Daoy (cell line): ENCODE measurements around the gene SLC1A4. TPM values are rescaled to one million over a fixed set of nuclear protein-coding genes. Genes with fewer than 3 reads are reported as not detected.
A peak's percentile ranks its signal among the peaks of the same experiment; 100 is the strongest.

Source experiments
- DNase-seq: peaks from one replicate; pipeline ENCODE4 v3.0.0-alpha.2; 2015; ENCODE audit warnings: low read depth
- total RNA-seq: library from RNA; depleted of rRNA; stranded (reverse); fragments of >200 nt; shearing (Covaris generic); gene quantifications from 2 replicates; pipeline ENCODE4 v1.2.3, GENCODE V29; 2014

Gene SLC1A4
- total RNA-seq, 1 experiment from 2014 or later: 14.0 TPM

GRCh38 chr2:65053199-65053598, 64.0 kb downstream of the SLC1A4 start:
- DNase-seq: no peak

DNA sequence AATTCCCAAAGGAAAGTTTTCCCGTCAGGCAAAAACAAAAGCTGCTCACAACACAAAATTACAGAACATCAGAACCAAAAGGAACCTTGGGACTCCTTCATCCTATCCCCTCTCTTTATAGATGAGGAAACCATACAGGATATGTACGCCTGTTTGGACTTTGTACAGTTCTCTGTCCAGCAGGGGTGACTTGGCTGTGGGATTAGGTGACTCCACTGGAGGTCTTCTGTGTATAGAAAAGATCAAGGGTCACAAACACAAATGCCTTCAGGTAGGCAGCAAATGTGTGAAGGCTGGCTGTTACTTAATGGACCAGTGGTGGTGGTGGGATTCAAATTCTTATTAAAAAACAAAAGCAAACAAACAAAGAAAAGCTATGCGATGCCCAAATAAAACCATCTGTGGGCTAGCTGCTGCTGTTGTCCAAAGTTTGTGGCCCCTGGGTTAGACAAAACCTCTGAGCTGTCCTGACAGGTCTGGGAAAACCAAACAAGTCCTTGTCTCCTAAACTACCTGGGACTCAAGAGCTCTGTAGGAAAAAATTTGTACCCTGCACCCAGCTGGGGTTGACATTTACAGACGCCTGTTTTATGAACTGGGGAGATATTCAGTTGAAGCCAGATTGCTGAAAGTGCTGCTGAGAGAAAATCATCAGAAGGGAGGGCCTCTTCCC, 65.7 kb downstream of the SLC1A4 start:
- DNase-seq: no peak

GRCh38 chr2:65055422-65056214, 66.4 kb downstream of the SLC1A4 start:
- no peak for DNase-seq

GRCh38 chr2:65056215-65057053, 67.2 kb downstream of the SLC1A4 start, which contains the start of gene CEP68:
Gene CEP68, plus strand, starts transcription at chr2:65056416. Its CDS starts 13,029 bp downstream, at chr2:65069445.
- peak; percentile 98 for DNase-seq

- DNase-seq: no peak
Measured at GRCh38 chr2:65057054-65057375, 67.8 kb downstream of the SLC1A4 start.

DNA sequence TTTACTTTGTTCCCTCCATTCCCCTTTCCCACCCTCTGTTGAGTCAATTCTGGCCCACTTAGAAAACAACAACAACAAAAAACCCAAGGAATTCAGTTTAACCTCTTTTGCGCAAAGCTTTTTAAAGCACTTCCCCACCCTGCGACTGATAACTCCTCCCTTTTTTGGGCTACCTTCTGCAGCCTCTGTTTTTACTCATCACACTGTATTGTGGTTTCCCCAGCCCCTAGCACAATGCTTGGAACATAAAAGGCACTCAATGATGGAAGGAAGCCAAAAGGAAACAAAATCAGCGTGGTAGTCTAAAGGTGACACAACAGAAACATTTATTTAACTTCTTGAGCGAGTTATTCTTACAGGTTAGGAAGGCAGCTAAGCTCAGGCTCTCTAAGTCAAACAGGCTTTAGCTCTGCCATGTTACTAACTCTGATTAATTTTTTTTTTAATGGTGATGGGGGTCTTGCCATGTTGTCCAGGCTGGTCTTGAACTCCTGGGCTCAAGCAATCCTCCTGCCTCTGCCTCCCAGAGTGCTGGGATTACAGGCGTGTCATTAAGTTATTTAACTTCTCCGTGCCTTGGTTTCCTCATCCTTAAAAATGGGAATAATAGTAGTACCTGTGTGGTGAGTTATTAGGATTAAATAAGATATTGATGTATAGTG, 68.3 kb downstream of the SLC1A4 start:
- DNase-seq: peak; percentile 63

- no peak for DNase-seq
Measured at GRCh38 chr2:65059071-65059470, 69.9 kb downstream of the SLC1A4 start.

DNA sequence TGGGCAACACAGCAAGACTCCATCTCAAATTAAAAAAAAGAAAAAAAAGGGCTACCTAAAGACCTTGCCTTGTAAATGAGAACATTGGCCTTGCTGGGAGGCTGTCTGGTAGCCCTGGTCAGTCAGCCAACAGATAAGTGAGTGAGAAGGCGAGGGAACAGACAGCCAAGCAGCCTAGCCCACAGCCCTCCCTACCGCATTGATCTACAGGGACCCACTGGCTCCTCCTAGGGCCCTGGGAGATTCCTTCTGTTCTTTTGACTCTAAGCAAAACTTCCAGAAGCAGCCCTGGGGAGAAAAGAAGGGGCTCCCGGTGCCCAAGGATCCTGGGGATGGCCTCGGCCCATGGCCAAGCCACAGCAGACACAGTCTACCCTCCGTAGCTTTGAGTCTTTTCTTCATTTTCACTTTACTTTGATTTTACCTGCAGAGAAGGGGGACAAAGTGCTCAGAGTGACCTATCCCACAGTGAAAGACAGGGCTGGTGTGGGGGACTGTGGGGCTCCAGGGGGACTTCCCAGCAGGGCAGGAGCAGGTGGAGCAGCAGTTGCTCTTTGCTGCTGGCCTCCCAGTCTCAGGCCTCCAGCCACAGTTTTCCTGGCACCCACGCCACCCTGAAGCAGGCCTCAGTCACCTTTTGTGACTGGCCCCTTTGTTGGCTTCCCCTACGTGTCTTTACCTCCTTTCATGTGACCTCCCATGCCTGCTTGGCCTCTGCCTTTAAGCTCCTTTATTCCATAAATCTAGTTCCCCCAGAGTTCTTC, 72.1 kb downstream of the SLC1A4 start:
- no peak for DNase-seq

DNA sequence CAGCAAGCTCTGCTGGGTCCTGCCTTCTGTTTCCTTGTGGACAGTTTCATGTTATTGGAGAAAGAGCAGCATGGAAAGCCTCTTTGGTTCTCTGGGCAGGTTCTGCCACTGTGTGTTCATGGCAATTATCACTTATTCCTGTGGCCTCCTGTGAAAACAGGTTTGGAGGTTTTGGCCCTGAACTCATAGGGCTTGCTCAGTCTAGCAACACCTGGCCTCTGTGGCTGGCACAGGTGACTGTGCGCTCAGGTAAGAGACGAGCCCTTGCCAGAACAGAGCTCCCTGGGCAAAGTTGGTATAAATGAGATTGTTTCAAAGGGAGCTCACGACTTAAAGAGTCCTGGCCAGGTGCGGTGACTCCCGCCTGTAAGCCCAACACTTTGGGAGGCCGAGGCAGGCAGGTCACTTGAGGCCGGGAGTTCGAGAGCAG, 72.7 kb downstream of the SLC1A4 start:
- DNase-seq: no peak

GRCh38 chr2:65062843-65063825, 73.9 kb downstream of the SLC1A4 start:
- DNase-seq: no peak

DNA sequence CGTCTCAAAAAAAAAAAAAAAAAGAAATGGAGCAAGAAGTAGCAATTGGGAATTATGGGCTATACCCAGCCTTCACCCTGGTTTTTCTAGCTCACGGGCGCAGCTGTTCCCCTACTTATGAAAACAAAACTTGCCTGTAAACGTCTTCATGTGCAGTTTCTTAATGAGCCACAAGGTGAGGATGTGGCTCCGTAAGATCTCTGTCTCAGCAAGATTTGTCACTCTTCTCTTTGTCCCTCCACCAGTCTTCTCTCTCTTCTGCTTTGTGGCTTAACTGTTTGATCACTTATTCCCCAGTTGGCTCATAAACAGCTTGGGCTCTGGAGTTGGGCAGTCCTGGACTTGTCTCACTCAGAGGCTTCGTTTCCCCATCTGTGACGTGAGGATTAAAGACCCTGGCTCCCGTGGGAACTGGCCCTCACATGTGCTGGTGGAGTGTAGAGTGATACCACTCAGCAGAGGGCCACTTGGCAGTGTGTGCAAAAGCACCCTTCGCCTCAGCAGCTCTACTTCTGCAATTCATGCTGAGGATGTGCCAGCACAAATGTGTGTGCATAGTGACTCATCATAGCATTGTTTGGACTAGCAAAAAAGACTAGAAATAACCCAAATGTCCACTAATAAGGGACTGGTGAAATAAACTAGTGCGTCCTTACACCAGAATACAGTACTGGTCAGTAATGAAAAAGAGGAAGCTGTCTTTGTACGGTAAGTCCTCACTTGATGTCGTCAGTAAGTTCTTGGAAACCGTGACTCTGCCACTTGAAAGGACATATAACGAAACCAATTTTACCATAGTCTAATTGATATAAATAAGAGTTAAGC, 75.7 kb downstream of the SLC1A4 start:
- DNase-seq: peak; percentile 77

- DNase-seq: no peak
Measured at GRCh38 chr2:65067806-65068553, 78.8 kb downstream of the SLC1A4 start.

- DNase-seq: no peak
Measured at GRCh38 chr2:65069439-65069824, 80.2 kb downstream of the SLC1A4 start.

- peak; percentile 45 for DNase-seq
Measured at GRCh38 chr2:65070172-65070830, 81.1 kb downstream of the SLC1A4 start.

GRCh38 chr2:65070856-65071255, 81.7 kb downstream of the SLC1A4 start:
- DNase-seq: no peak

DNA sequence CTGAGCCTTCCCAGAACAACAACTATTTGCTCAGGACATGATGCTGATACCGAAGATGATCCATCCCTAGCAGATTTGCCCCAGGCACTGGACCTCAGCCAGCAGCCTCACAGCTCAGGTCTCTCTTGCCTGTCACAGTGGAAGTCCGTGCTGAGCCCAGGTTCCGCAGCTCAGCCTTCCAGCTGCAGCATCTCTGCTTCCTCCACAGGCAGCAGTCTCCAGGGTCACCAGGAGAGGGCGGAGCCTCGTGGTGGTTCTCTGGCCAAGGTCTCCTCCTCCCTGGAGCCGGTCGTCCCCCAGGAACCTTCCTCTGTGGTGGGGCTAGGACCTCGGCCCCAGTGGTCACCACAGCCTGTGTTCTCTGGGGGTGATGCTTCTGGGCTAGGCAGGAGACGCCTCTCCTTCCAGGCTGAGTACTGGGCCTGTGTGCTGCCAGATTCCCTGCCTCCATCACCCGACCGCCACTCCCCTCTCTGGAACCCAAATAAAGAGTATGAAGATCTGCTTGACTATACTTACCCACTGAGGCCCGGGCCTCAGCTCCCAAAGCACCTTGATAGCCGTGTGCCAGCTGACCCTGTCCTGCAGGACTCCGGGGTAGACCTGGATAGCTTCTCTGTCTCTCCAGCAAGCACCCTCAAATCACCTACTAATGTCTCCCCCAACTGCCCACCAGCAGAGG, 82.4 kb downstream of the SLC1A4 start:
- peak; percentile 15 for DNase-seq
